Daoy (cell line): Measurements from ENCODE around the gene IFI27. TPM values are rescaled to one million over a fixed set of nuclear protein-coding genes. Genes with fewer than 3 reads are reported as not detected.

Experiments
- DNase-seq: peaks from one replicate; pipeline ENCODE4 v3.0.0-alpha.2; 2015; ENCODE audit warnings: low read depth
- total RNA-seq: library from RNA; depleted of rRNA; stranded (reverse); fragments of >200 nt; shearing (Covaris generic); gene quantifications from 2 replicates; pipeline ENCODE4 v1.2.3, GENCODE V29; 2014

The IFI27 gene
- total RNA-seq, 1 experiment from 2014 or later: 24.6 TPM

- no peak for DNase-seq
Observed at GRCh38 chr14:94124582-94125377, 14.2 kb downstream of the IFI27 start.

GRCh38 chr14:94125659-94126418, 15.3 kb downstream of the IFI27 start:
- DNase-seq: no peak

- DNase-seq: no peak
Observed at GRCh38 chr14:94126419-94126677, 15.8 kb downstream of the IFI27 start.

GRCh38 chr14:94126800-94127199, 16.3 kb downstream of the IFI27 start:
- no peak for DNase-seq

GRCh38 chr14:94127330-94127729, 16.8 kb downstream of the IFI27 start:
- DNase-seq: no peak

- no peak for DNase-seq
Observed at GRCh38 chr14:94128216-94128839, 17.8 kb downstream of the IFI27 start.

GRCh38 chr14:94129111-94129757, 18.7 kb downstream of the IFI27 start, which contains the start of gene IFI27L2:
TSS of gene IFI27L2 (minus strand) at chr14:94129604. CDS start at chr14:94129564, 40 bp downstream.
- peak; percentile 92 for DNase-seq

GRCh38 chr14:94129758-94130414, 19.4 kb downstream of the IFI27 start:
- DNase-seq: peak; percentile 80

- peak; percentile 63 for DNase-seq
Observed at GRCh38 chr14:94132285-94132887, 21.9 kb downstream of the IFI27 start.

GRCh38 chr14:94135476-94135875, 24.9 kb downstream of the IFI27 start:
- no peak for DNase-seq

- DNase-seq: peak; percentile 86
Observed at GRCh38 chr14:94136575-94137331, 26.2 kb downstream of the IFI27 start.

GRCh38 chr14:94138251-94138650, 27.7 kb downstream of the IFI27 start:
- DNase-seq: no peak

GRCh38 chr14:94139006-94139405, 28.5 kb downstream of the IFI27 start:
- no peak for DNase-seq

- no peak for DNase-seq
Observed at GRCh38 chr14:94139421-94139820, 28.9 kb downstream of the IFI27 start.

- DNase-seq: no peak
Observed at GRCh38 chr14:94142247-94142646, 31.7 kb downstream of the IFI27 start.

- DNase-seq: no peak
Observed at GRCh38 chr14:94142836-94143235, 32.3 kb downstream of the IFI27 start.

- peak; percentile 44 for DNase-seq
Observed at GRCh38 chr14:94143239-94143638, 32.7 kb downstream of the IFI27 start.

GRCh38 chr14:94143711-94144110, 33.2 kb downstream of the IFI27 start:
- no peak for DNase-seq

GRCh38 chr14:94144765-94145164, 34.2 kb downstream of the IFI27 start:
- DNase-seq: no peak

GRCh38 chr14:94145902-94146527, 35.5 kb downstream of the IFI27 start:
- DNase-seq: no peak
